ENCODE data around the gene SLC35E4.
A peak's percentile ranks its signal among the peaks of the same experiment; 100 is the strongest.

SLC35E4 gene

DNA sequence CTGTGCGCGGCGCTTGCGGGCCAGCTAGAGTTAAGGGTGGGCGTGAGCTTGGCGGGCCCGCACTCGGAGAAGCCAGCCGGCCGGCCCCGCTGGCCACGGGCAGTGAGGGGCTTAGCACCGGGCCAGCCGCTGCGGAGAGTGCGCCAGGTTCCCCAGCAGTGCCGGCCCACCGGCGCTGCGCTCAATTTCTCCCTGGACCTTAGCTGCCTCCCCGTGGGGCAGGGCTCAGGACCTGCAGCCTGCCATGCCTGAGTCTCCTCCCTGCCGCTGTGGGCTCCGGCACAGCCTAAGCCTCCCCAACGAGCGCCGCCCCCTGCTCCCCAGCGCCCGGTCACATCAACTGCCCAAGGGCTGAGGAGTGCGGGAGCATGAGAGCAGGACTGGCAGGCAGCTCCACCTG, 38.7 kb upstream of the SLC35E4 start:
- H3K9me3 ChIP-seq (ENCODE audit: severe bottlenecking), result no peaks in the 10 kb centered on the region
- no peak for DNase-seq
- H3K27ac ChIP-seq, result no peak overlapping the region
- no peaks in the 10 kb centered on the region for H3K36me3 ChIP-seq
- no peak overlapping the region for H3K4me3 ChIP-seq (ENCODE audit: low read depth, low read length)
- TF ChIP-seq, protein P1, sequence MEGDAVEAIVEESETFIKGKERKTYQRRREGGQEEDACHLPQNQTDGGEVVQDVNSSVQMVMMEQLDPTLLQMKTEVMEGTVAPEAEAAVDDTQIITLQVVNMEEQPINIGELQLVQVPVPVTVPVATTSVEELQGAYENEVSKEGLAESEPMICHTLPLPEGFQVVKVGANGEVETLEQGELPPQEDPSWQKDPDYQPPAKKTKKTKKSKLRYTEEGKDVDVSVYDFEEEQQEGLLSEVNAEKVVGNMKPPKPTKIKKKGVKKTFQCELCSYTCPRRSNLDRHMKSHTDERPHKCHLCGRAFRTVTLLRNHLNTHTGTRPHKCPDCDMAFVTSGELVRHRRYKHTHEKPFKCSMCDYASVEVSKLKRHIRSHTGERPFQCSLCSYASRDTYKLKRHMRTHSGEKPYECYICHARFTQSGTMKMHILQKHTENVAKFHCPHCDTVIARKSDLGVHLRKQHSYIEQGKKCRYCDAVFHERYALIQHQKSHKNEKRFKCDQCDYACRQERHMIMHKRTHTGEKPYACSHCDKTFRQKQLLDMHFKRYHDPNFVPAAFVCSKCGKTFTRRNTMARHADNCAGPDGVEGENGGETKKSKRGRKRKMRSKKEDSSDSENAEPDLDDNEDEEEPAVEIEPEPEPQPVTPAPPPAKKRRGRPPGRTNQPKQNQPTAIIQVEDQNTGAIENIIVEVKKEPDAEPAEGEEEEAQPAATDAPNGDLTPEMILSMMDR (IDR thresholded peaks at IDR 0.05; ENCODE audit: low read depth, low read length), result no peak
- H3K27me3 ChIP-seq (ENCODE audit: insufficient read depth, low read depth, severe bottlenecking), result no peaks in the 10 kb centered on the region

DNA sequence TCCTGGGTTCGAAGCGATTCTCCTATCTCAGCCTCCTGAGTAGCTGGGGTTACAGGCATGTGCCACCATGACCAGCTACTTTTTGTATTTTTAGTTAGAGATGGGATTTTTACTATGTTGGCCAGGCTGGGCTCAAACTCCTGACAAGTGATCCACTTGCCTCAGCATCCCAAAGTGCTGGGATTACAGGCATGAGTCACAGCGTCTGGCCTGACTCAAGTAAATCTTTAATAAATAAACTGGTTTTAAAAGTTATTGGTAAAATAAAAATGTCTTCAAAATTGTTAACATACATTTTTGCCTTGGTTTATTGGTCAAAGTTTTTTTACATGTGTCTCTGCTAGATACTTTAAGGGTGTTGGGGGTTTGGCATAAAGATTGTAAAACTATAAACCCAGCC, 36.6 kb upstream of the SLC35E4 start:
- Histone ChIP-seq H3K4me3 (ENCODE audit: low read depth, low read length) (no peak overlapping the region), H3K36me3 (no peaks in the 10 kb centered on the region), H3K9me3 (ENCODE audit: severe bottlenecking) (no peaks in the 10 kb centered on the region), H3K27me3 (ENCODE audit: insufficient read depth, low read depth, severe bottlenecking) (no peaks in the 10 kb centered on the region), H3K27ac (no peak overlapping the region)
- no peak for DNase-seq
- TF ChIP-seq, protein P1 (IDR thresholded peaks at IDR 0.05; ENCODE audit: low read depth, low read length), result no peak

DNA sequence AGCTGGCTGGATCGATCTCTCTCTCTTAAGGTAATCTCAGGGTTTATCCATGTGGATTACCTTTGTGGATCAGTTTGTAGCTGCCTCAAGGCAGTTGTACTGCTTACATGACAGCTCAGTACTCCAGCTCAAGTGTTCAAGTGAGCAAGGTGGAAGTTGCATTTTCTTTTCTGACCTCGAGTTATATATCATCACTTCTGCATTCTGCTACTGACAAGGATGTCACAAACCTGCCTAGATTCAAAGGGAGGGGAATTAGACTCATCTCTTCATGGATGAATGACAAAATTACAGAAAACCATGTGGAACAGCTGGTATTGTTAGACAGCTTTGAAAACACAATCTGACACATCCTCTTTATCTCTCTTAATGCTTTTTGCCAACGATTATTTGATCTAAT, 34.7 kb upstream of the SLC35E4 start:
- Histone ChIP-seq H3K36me3 (no peaks in the 10 kb centered on the region), H3K27ac (peak overlapping the region; percentile 62), H3K27me3 (ENCODE audit: insufficient read depth, low read depth, severe bottlenecking) (no peaks in the 10 kb centered on the region), H3K4me3 (ENCODE audit: low read depth, low read length) (peak overlapping the region; percentile 15), H3K9me3 (ENCODE audit: severe bottlenecking) (no peaks in the 10 kb centered on the region)
- DNase-seq, result peak; percentile 30
- TF ChIP-seq, protein P1 (IDR thresholded peaks at IDR 0.05; ENCODE audit: low read depth, low read length), result no peak

DNA sequence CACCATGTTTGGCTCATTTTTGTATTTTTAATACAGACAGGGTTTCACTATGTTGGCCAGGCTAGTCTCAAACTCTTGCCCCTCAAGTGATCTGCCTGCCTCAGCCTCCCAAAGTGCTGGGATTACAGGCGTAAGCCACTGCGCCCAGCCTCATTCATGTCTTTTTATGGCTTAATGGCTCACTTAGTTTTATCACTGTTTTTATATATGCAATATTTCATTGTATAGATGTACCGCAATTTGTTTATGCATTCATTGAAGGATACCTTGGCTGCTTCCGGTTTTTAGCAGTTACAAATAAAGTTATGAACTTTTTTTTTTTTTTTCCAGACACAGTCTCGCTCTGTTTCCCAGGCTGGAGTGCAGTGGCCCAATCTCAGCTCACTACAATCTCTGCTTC, 34.1 kb upstream of the SLC35E4 start:
- peak overlapping the region; percentile 15 for H3K4me3 ChIP-seq (ENCODE audit: low read depth, low read length)
- H3K36me3 ChIP-seq, result no peaks in the 10 kb centered on the region
- no peaks in the 10 kb centered on the region for H3K9me3 ChIP-seq (ENCODE audit: severe bottlenecking)
- no peak for DNase-seq
- peak overlapping the region; percentile 62 for H3K27ac ChIP-seq
- TF ChIP-seq, protein P1 (IDR thresholded peaks at IDR 0.05; ENCODE audit: low read depth, low read length), result no peak
- H3K27me3 ChIP-seq (ENCODE audit: insufficient read depth, low read depth, severe bottlenecking), result no peaks in the 10 kb centered on the region

DNA sequence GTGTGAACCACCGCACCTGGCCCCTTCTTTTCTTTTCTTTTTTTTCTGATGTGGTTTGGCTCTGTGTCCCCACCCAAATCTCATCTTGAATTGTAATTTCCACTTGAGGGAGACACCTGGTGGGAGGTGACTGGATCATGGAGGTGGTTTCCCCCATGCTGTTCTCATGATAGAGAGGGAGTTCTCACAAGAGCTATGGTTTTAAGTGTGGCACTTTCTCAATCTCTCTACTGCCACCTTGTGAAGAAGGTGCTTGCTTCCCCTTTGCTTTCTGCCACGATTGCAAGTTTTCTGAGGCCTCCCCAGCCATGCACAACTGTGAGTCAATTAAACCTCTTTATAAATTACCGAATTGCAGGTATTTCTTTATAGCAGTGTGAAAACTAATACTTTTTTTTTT, 33.5 kb upstream of the SLC35E4 start:
- DNase-seq, result peak; percentile 35
- Histone ChIP-seq H3K27ac (no peak overlapping the region), H3K36me3 (no peaks in the 10 kb centered on the region), H3K27me3 (ENCODE audit: insufficient read depth, low read depth, severe bottlenecking) (no peaks in the 10 kb centered on the region), H3K9me3 (ENCODE audit: severe bottlenecking) (no peaks in the 10 kb centered on the region), H3K4me3 (ENCODE audit: low read depth, low read length) (no peak overlapping the region)
- TF ChIP-seq, protein P1 (IDR thresholded peaks at IDR 0.05; ENCODE audit: low read depth, low read length), result peak; percentile 70

DNA sequence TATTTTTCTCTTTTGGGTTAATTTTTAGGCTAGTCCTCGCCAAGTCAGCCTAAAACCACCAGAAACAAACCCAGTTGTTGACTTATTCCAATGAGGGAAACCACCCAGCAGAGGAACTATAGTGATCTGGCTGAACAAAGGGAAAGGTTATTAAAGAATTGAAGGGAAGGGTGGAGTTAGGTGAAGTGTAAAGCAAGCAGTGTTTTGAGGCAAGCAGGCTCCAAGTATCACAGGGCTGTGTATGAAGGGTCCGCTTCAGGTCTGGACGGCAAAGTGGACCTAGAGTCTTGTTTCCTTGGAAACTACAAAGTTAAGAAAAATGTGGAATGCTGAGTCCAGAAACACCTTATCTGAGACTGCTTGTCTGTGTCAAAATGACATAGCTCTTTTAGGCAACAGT, 31.8 kb upstream of the SLC35E4 start:
- Histone ChIP-seq H3K36me3 (no peaks in the 10 kb centered on the region), H3K4me3 (ENCODE audit: low read depth, low read length) (no peak overlapping the region), H3K27me3 (ENCODE audit: insufficient read depth, low read depth, severe bottlenecking) (no peaks in the 10 kb centered on the region), H3K9me3 (ENCODE audit: severe bottlenecking) (no peaks in the 10 kb centered on the region), H3K27ac (no peak overlapping the region)
- DNase-seq, result no peak
- TF ChIP-seq, protein P1 (IDR thresholded peaks at IDR 0.05; ENCODE audit: low read depth, low read length), result no peak

All from WERI-Rb-1 (cell line).